ENCODE data around the gene DIPK1B. TPM values are rescaled to one million over a fixed set of nuclear protein-coding genes. Genes with fewer than 3 reads are reported as not detected.

The DIPK1B gene
- total RNA-seq, 2 donors from 2014 or later, result 2.0 to 25.7 TPM

DNA sequence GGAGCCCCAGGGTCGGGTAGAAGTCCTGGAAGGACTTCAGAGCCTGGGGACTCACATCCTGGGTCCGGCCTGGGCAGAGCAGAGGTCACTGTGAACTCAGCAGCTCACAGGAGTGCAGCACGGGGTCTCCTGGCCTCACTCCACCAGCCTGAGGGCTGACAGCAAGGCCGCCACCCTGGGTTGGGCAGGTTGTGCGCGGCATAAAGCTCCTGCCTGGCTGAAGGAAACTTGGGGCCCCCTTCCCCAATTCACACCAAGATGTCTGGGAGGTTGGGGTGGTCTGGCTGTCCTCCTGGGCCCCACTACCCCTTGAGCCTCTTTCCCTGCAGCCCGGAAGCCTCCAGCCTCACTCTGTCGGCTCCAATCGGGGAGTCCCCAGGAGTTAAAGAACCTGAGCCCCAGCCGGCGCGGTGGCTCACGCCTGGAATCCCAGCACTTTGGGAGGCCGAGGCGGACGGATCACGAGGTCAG, 49.9 kb downstream of the DIPK1B start:
- H3K27ac ChIP-seq, result no peak overlapping the region
- DNase-seq, result no peak
- intact Hi-C loops (cut with DNase I), result no loop called here
- H3K4me3 ChIP-seq, result no peak overlapping the region
- H3K9me3 ChIP-seq, result no peaks in the 10 kb centered on the region
- no peaks in the 10 kb centered on the region for H3K27me3 ChIP-seq
- no peaks in the 10 kb centered on the region for H3K36me3 ChIP-seq (replicated peaks in 1 of 2; ENCODE audit: insufficient read depth in 1 of 2, low read depth in 2 of 2)
- no peaks in the 10 kb centered on the region for H3K4me1 ChIP-seq
- TF ChIP-seq CTCF (IDR thresholded peaks at IDR 0.05), result no peak
- TF ChIP-seq POLR2A (IDR thresholded peaks at IDR 0.05), result no peak
- WGBS, 2 donors, result 70 to 76% methylated on average over 11 to 17 of the region's 17 CpGs
- no peak for ATAC-seq

- DNase-seq (peak in 3 of 4 donors; percentile 19 to 52 (median 19)), ATAC-seq (no peak)
- 28 to 34% methylated on average over 17 to 33 of the region's 37 CpGs for WGBS, 2 donors
- Histone ChIP-seq H3K9me3 (no peaks in the 10 kb centered on the region), H3K4me3 (no peak overlapping the region), H3K36me3 (replicated peaks in 1 of 2; ENCODE audit: insufficient read depth in 1 of 2, low read depth in 2 of 2) (no peaks in the 10 kb centered on the region), H3K4me1 (no peaks in the 10 kb centered on the region), H3K27me3 (no peaks in the 10 kb centered on the region), H3K27ac (no peak overlapping the region)
- intact Hi-C loops (cut with DNase I), result no loop called here
- TF ChIP-seq CTCF (IDR thresholded peaks at IDR 0.05) (no peak), POLR2A (IDR thresholded peaks at IDR 0.05) (no peak)
Measured at GRCh38 chr9:136762915-136763648, 50.7 kb downstream of the DIPK1B start.

DNA sequence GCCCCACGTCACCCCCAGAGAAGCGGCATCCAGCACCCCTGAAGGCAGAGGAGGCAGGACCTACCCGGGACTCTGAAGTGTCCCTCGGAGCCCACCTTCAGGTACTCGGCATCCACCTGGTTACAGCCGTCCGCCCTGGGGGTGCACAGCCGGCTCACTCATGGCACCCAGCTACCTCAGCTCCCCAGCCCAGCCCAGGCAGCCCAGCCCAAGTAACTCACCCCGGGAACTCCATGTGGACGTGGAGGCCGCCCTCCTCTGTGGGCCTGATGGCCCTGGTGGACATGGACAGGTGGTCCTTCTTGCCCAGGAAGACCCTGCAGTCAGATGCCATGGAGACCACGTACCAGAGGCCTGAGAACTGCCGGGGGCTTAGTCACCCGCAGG, 51.3 kb downstream of the DIPK1B start:
- Histone ChIP-seq H3K27ac (no peak overlapping the region), H3K36me3 (replicated peaks in 1 of 2; ENCODE audit: insufficient read depth in 1 of 2, low read depth in 2 of 2) (no peaks in the 10 kb centered on the region), H3K9me3 (no peaks in the 10 kb centered on the region), H3K4me3 (no peak overlapping the region), H3K27me3 (no peaks in the 10 kb centered on the region), H3K4me1 (no peaks in the 10 kb centered on the region)
- no peak for DNase-seq
- WGBS, 2 donors, result 86 to 96% methylated on average over 11 to 14 of the region's 14 CpGs
- no peak for ATAC-seq
- TF ChIP-seq CTCF (IDR thresholded peaks at IDR 0.05) (no peak), POLR2A (IDR thresholded peaks at IDR 0.05) (no peak)
- intact Hi-C loops (cut with DNase I), result no loop called here

- no peak for ATAC-seq
- no peaks in the 10 kb centered on the region for H3K36me3 ChIP-seq (replicated peaks in 1 of 2; ENCODE audit: insufficient read depth in 1 of 2, low read depth in 2 of 2)
- no peaks in the 10 kb centered on the region for H3K9me3 ChIP-seq
- 76 to 77% methylated on average over 4 to 13 of the region's 14 CpGs for WGBS, 2 donors
- no peaks in the 10 kb centered on the region for H3K4me1 ChIP-seq
- H3K4me3 ChIP-seq, result no peak within 1 kb of the TSS
- no peaks in the 10 kb centered on the region for H3K27me3 ChIP-seq
- no peak for DNase-seq
- no peak within 1 kb of the TSS for H3K27ac ChIP-seq
- intact Hi-C loops (cut with DNase I), result no loop called here
- TF ChIP-seq POLR2A (IDR thresholded peaks at IDR 0.05) (no peak), CTCF (IDR thresholded peaks at IDR 0.05) (no peak)
Measured at GRCh38 chr9:136764301-136764891, 52.0 kb downstream of the DIPK1B start, which contains the start of gene LCN15. Gene LCN15 (minus strand): TSS chr9:136764518. CDS start chr9:136764488, 30 bp downstream.
